CD14-positive monocyte (primary cell): ENCODE results near the gene CARD19. TPM values are rescaled to one million over a fixed set of nuclear protein-coding genes. Genes with fewer than 3 reads are reported as not detected.
"Not testable (repeated sequence)": the region's sequence is repeated elsewhere in the genome, so short reads cannot be mapped to it uniquely, and the experiment has no call there.

ENCODE experiments used
- DNase-seq, 3 donors: peaks; one replicate each; pipeline ENCODE4 v3.0.0-alpha.2; 2011 to 2022
- H2AFZ ChIP-seq: 2 replicates; pipeline ENCODE4 v1.6.0; 2012; ENCODE audit warnings: mild to moderate bottlenecking, low read depth, low read length, inconsistent platforms; ENCODE audit not compliant: insufficient read depth, poor library complexity, severe bottlenecking
- H3K27ac ChIP-seq, 2 donors: 1 replicate in 1 of 2; 2 replicates in 1 of 2; pipeline ENCODE4 v1.5.1; 2012 to 2013; ENCODE audit warnings: low read length in 2 of 2, control low read depth in 1 of 2, inconsistent platforms in 1 of 2, low read depth in 1 of 2, mild to moderate bottlenecking in 1 of 2
- H3K27me3 ChIP-seq, 2 donors: one replicate each; pipeline versions ENCODE4 v1.6.0 to v1.6.1; 2011 to 2013; ENCODE audit warnings: low read length in 2 of 2; ENCODE audit not compliant: control insufficient read depth in 2 of 2, insufficient read depth in 2 of 2
- H3K36me3 ChIP-seq, 2 donors: replicated peaks in 1 of 2; 1 replicate in 1 of 2; 2 replicates in 1 of 2; pipeline versions ENCODE4 v1.5.1 to v1.6.1; 2012 to 2013; ENCODE audit warnings: low read length in 2 of 2, control low read depth in 1 of 2, inconsistent platforms in 1 of 2, mild to moderate bottlenecking in 1 of 2; ENCODE audit not compliant: insufficient read depth in 2 of 2, control insufficient read depth in 1 of 2
- H3K4me1 ChIP-seq, 2 donors: 1 replicate in 1 of 2; 2 replicates in 1 of 2; pipeline versions ENCODE4 v1.5.1 to v1.6.1; 2012 to 2013; ENCODE audit warnings: low read length in 2 of 2, control low read depth in 1 of 2, inconsistent platforms in 1 of 2, mild to moderate bottlenecking in 1 of 2, moderate library complexity in 1 of 2; ENCODE audit not compliant: insufficient read depth in 2 of 2, control insufficient read depth in 1 of 2
- H3K4me2 ChIP-seq: replicated peaks from 2 replicates; pipeline ENCODE3; 2012; ENCODE audit warnings: low read length, moderate library complexity, mild to moderate bottlenecking; ENCODE audit not compliant: poor library complexity, severe bottlenecking; ENCODE audit errors: extremely low read depth
- H3K4me3 ChIP-seq, 3 experiments: fragments of 200-600 bp in 1 of 3; sonication (generic) in 1 of 3; replicated peaks in 1 of 3; 1 replicate in 2 of 3; 2 replicates in 1 of 3; pipeline ENCODE4 v1.5.1; 2011 to 2013; ENCODE audit warnings: low read length in 3 of 3, mild to moderate bottlenecking in 3 of 3, control low read depth in 2 of 3, low read depth in 2 of 3, inconsistent platforms in 1 of 3, moderate library complexity in 1 of 3
- H3K79me2 ChIP-seq: 2 replicates; pipeline ENCODE4 v1.6.0; 2012; ENCODE audit warnings: mild to moderate bottlenecking, control low read depth, inconsistent platforms, low read length, moderate library complexity; ENCODE audit not compliant: insufficient read depth
- H3K9ac ChIP-seq: 2 replicates; pipeline ENCODE4 v1.6.0; 2017; ENCODE audit warnings: low read length, mild to moderate bottlenecking; ENCODE audit not compliant: insufficient read depth, poor library complexity, severe bottlenecking
- H3K9me3 ChIP-seq, 2 donors: replicated peaks in 1 of 2; 1 replicate in 1 of 2; 2 replicates in 1 of 2; pipeline versions ENCODE4 v1.5.1 to v1.6.1; 2012 to 2013; ENCODE audit warnings: low read length in 2 of 2, control low read depth in 1 of 2; ENCODE audit not compliant: control insufficient read depth in 1 of 2, insufficient read depth in 1 of 2
- H4K20me1 ChIP-seq: 2 replicates; pipeline ENCODE4 v1.6.0; 2012; ENCODE audit warnings: mild to moderate bottlenecking, low read length, control low read depth, moderate library complexity; ENCODE audit not compliant: insufficient read depth
- H3K27ac Mint-ChIP-seq, 7 donors: one replicate each; pipeline ENCODE4 v1.8.0; 2020; ENCODE audit warnings: mild to moderate bottlenecking in 7 of 7, mixed read lengths in 7 of 7, moderate library complexity in 6 of 7, inconsistent platforms in 2 of 7
- H3K27me3 Mint-ChIP-seq, 3 donors: one replicate each; pipeline ENCODE4 v1.8.0; 2021 to 2022; ENCODE audit warnings: low read depth in 3 of 3, mild to moderate bottlenecking in 3 of 3, mixed read lengths in 3 of 3, moderate library complexity in 3 of 3, inconsistent platforms in 1 of 3
- H3K36me3 Mint-ChIP-seq, 2 donors: one replicate each; pipeline ENCODE4 v1.8.0; 2020; ENCODE audit warnings: mixed read lengths in 2 of 2, inconsistent platforms in 1 of 2, mild to moderate bottlenecking in 1 of 2
- H3K4me1 Mint-ChIP-seq: one replicate; pipeline ENCODE4 v1.8.0; 2020; ENCODE audit warnings: mild to moderate bottlenecking, mixed read lengths
- H3K4me3 Mint-ChIP-seq, 2 donors: one replicate each; pipeline ENCODE4 v1.8.0; 2020; ENCODE audit warnings: mild to moderate bottlenecking in 2 of 2, mixed read lengths in 2 of 2, moderate library complexity in 1 of 2
- H3K9me3 Mint-ChIP-seq, 7 donors: one replicate each; pipeline ENCODE4 v1.8.0; 2020 to 2022; ENCODE audit warnings: mixed read lengths in 7 of 7, mild to moderate bottlenecking in 6 of 7, moderate library complexity in 6 of 7, inconsistent platforms in 2 of 7
- CTCF ChIP-seq: fragments of 200-600 bp; IDR thresholded peaks from one replicate; pipeline ENCODE4 v1.8.0; 2022; ENCODE audit warnings: antibody characterized with exemption, mild to moderate bottlenecking
- WGBS: methylation state at CpG from one replicate; pipeline ENCODE4 v1.1.5; 2013; ENCODE audit warnings: missing lambda C conversion rate; ENCODE audit not compliant: insufficient coverage; 5-methylcytosine and 5-hydroxymethylcytosine counted together
- intact Hi-C, 2 donors: fragments of 100-400 bp; cut with micrococcal nuclease; formaldehyde crosslinking; loops; one replicate each; pipeline versions ENCODE4 v1.15.0 to v1.15.1; 2023
- polyA plus RNA-seq, 3 donors: library from polyadenylated mRNA; depleted of rRNA in 1 of 3; unstranded in 2 of 3; stranded (reverse) in 1 of 3; fragments of 300-500 nt in 2 of 3; fragments of >200 nt in 1 of 3; fragmentation: Illumina TruSeq in 2 of 3; gene quantifications; 1 replicate in 2 of 3; 2 replicates in 1 of 3; pipeline ENCODE4 v1.2.3, GENCODE V29; 2012 to 2021

CARD19 gene
- polyA plus RNA-seq, 3 donors, result 130 to 506 (median 137) TPM

GRCh38 chr9:93141771-93142483 is 45.9 kb downstream of the CARD19 start:
- Histone ChIP-seq H3K27ac (no peak overlapping the region), H2AFZ (no peak overlapping the region), H3K9ac (no peak overlapping the region), H3K4me2 (no peak overlapping the region), H3K9me3 (peaks cover 0 to 6% of the 10 kb centered on the region in 2 donors), H3K36me3 (no peaks in the 10 kb centered on the region), H4K20me1 (no peaks in the 10 kb centered on the region), H3K4me3 (no peak overlapping the region), H3K4me1 (peaks cover 25 to 32% of the 10 kb centered on the region in 2 donors), H3K27me3 (peaks cover 0 to 2% of the 10 kb centered on the region in 2 donors), H3K79me2 (no peaks in the 10 kb centered on the region)
- peaks cover 4 to 5% of the 10 kb centered on the region in 2 donors for H3K36me3 Mint-ChIP-seq
- H3K4me1 Mint-ChIP-seq, result peaks cover 36% of the 10 kb centered on the region
- 70% methylated on average over 2 of the region's 8 CpGs for WGBS
- peaks cover 4 to 16% (median 7%) of the 10 kb centered on the region in 7 donors for H3K9me3 Mint-ChIP-seq
- peaks cover 7 to 11% (median 7%) of the 10 kb centered on the region in 3 donors for H3K27me3 Mint-ChIP-seq
- no peak for DNase-seq
- H3K4me3 Mint-ChIP-seq, result no peak overlapping the region
- TF ChIP-seq CTCF, result no peak
- H3K27ac Mint-ChIP-seq, result peak overlapping the region in 1 of 7 donors; percentile 58
- intact Hi-C loops, result no loop called here

GRCh38 chr9:93143830-93144530 is 48.0 kb downstream of the CARD19 start:
- peak overlapping the region in 1 of 7 donors; percentile 13 for H3K27ac Mint-ChIP-seq
- peak overlapping the region; percentile 68 for H2AFZ ChIP-seq
- H3K9ac ChIP-seq, result no peak overlapping the region
- TF ChIP-seq CTCF, result no peak
- no peak overlapping the region for H3K27ac ChIP-seq
- H3K9me3 ChIP-seq, result peaks cover 0 to 5% of the 10 kb centered on the region in 2 donors
- H3K36me3 ChIP-seq, result no peaks in the 10 kb centered on the region
- no peak overlapping the region for H3K4me3 ChIP-seq
- peaks cover 4 to 12% (median 7%) of the 10 kb centered on the region in 3 donors for H3K27me3 Mint-ChIP-seq
- H3K4me1 ChIP-seq, result peaks cover 17 to 23% of the 10 kb centered on the region in 2 donors
- H3K4me3 Mint-ChIP-seq, result peak overlapping the region; percentile 14 to 32
- H3K36me3 Mint-ChIP-seq, result peaks cover 0 to 5% of the 10 kb centered on the region in 2 donors
- 0% methylated on average over 11 of the region's 15 CpGs for WGBS
- peaks cover 0 to 13% (median 5%) of the 10 kb centered on the region in 7 donors for H3K9me3 Mint-ChIP-seq
- H3K27me3 ChIP-seq, result peaks cover 0 to 2% of the 10 kb centered on the region in 2 donors
- peak overlapping the region; percentile 9 for H3K4me2 ChIP-seq
- DNase-seq, result no peak
- intact Hi-C loops, result no loop called here
- H3K4me1 Mint-ChIP-seq, result peaks cover 24% of the 10 kb centered on the region
- no peaks in the 10 kb centered on the region for H3K79me2 ChIP-seq
- no peaks in the 10 kb centered on the region for H4K20me1 ChIP-seq

- H3K27ac Mint-ChIP-seq, result peak overlapping the region in 3 of 7 donors; percentile 17 to 30 (median 26)
- DNase-seq, result peak in 2 of 3 donors; percentile 48 to 90
- H3K27ac ChIP-seq, H3K4me3 ChIP-seq, H3K27me3 ChIP-seq, H3K79me2 ChIP-seq, H3K4me2 ChIP-seq, H3K36me3 ChIP-seq, H3K9ac ChIP-seq, H3K4me3 Mint-ChIP-seq, H4K20me1 ChIP-seq, H3K36me3 Mint-ChIP-seq, H2AFZ ChIP-seq, intact Hi-C loops, H3K9me3 ChIP-seq: not testable (repeated sequence)
- H3K4me1 Mint-ChIP-seq, result peaks cover 20% of the 10 kb centered on the region
- H3K9me3 Mint-ChIP-seq, result peaks cover 0 to 13% (median 3%) of the 10 kb centered on the region in 7 donors
- WGBS, result 93% methylated on average over 5 of the region's 6 CpGs
- peaks cover 4 to 11% (median 7%) of the 10 kb centered on the region in 3 donors for H3K27me3 Mint-ChIP-seq
- peaks cover 10 to 18% of the 10 kb centered on the region in 2 donors for H3K4me1 ChIP-seq
These were observed 50.7 kb downstream of the CARD19 start for GRCh38 chr9:93146696-93147095.
